Transverse colon (tissue), 3 donors: Measurements from ENCODE around the gene IFITM10.

ENCODE experiments used
- CTCF ChIP-seq, 5 experiments: fragments of 200-600 bp in 3 of 5; fragments of 450-650 bp in 2 of 5; sonication (generic) in 3 of 5; IDR thresholded peaks; 1 replicate in 2 of 5; 2 replicates in 3 of 5; pipeline ENCODE4 v1.5.1; 2016 to 2017; ENCODE audit warnings: antibody characterized with exemption in 5 of 5, inconsistent platforms in 3 of 5, mild to moderate bottlenecking in 2 of 5, moderate library complexity in 1 of 5
- EP300 ChIP-seq: sonication (generic); formaldehyde crosslinking; IDR thresholded peaks from one replicate; pipeline ENCODE4 v1.6.1; 2017; ENCODE audit warnings: antibody characterized with exemption, low read depth
- POLR2A ChIP-seq: fragments of 450-650 bp; IDR thresholded peaks from one replicate; pipeline ENCODE4 v1.6.1; 2016; ENCODE audit warnings: antibody characterized with exemption, mild to moderate bottlenecking, moderate library complexity

DNA sequence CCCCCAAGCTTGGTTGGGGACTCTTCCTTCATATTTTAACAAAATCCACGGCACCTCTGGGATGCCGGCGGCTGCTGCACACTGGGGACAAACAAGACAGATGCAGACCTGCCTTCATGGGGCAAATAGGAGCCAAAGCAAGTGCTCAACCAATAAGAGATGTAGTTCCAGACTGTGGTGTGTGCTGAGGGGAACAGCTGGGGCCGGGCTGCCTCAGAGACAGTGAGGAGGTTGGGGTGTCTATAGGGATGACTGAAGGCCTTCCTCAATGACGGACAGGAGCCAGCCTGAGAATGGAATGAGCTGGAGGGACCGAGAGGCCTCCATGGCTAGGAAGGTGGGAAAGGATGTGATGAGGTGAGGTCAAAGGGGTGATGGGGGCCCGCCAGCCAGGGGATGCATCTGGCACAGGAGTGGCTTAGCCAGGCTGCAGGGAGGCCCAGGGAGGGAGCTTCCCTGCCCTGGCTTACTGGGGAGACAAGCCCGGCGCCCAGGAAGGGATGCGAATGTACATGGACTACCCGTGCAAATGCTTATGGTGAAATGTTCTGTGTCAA lies 23.7 kb upstream of the IFITM10 start:
- TF ChIP-seq CTCF (IDR thresholded peaks at IDR 0.05) (no peak), EP300 (no peak), POLR2A (no peak)
